CD4-positive, alpha-beta T cell treated with Interleukin-12 subunit alpha and Interleukin-12 subunit beta, for 1 hour (primary cell): ENCODE results near the gene STARD9.
A peak's percentile ranks its signal among the peaks of the same experiment; 100 is the strongest.
"Not testable (repeated sequence)": the region's sequence is repeated elsewhere in the genome, so short reads cannot be mapped to it uniquely, and the experiment has no call there.

Source experiments
- DNase-seq: peaks from one replicate; pipeline ENCODE4 v3.0.0-alpha.2; 2020

The STARD9 gene

GRCh38 chr15:42732095-42732827 is 156.9 kb downstream of the STARD9 start:
- no peak for DNase-seq

DNA sequence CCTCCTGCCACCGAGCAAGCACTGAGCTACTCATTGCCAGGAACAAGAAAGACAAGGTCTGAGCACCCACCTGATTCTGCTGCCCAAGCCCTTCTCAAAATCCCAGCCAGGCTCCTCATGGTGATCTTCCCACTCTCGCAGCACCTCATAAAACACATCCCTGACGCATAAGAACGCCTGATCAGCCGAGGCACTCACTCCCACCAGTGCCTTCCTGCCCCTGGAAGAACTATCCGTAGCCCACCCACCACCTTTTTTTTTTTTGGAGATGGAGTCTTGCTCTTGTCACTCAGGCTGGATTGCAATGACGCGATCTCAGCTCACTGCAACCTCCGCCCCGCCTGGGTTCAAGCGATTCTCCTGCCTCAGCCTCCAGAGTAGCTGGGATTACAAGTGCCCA is 157.6 kb downstream of the STARD9 start:
- no peak for DNase-seq

DNA sequence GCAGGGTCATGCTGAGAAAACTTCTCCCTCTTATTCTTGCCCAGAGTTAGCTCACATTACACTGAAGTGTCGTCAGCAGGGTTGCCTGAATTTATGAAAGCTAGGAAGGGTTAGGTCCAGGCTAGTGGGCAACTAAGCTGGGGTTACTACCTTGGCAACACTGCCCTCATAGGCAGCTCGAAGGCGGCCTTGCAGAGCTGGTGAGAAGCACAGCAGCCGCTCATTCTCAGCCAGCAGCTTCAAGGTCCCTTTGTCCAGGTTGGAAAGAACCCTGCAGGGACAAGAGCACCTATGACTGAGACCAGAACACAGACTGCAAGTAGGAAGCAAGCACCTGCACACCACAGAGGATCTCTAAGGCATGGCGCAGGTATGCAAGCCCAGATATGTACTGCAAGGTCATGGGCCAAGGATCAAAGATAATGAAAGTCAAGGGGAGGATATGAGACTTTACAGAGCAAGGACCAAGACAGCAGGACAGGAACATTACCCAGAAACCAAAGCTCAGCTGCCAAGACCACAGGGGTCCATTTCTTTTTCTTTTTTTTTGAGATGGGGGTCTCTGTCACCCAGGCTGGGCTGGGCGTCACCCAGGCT is 158.8 kb downstream of the STARD9 start:
- no peak for DNase-seq

DNA sequence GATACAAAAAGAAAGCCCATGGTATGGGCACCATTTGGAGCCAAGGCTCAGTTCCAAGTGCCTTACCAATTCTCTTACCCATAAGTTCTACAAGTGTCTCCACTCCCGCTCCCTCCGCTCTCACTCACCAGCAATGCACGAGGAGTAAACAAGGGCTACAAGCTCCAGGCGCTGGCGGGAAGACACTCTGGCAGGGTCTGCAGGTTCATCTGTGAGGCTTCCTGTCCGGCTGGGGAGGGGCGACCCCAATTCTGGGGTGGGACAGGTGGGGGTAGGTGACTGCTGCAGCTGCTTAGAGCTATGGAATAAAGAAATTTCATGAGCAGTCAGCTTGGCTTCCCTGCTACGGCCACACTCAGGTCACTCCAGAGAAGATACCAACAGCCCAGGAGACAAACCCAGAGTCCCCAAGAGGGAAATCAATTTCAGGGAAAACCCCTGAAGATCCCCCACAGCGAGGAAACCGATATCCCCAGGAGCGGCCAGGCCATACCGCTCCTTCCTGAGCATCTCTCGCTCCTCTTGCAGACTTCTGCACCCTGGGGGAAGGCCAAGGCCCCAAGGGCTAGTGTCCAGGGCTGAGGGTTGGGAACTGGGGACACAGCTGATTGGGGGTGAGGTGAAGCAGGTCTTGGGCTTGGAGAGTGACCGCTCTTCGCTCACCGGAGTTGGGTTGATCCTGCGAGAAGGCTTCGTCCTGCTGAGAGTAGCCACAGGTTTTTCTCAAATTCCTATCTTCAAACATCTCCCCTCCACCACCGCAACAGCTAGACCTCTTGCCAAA is 160.2 kb downstream of the STARD9 start:
- no peak for DNase-seq

DNA sequence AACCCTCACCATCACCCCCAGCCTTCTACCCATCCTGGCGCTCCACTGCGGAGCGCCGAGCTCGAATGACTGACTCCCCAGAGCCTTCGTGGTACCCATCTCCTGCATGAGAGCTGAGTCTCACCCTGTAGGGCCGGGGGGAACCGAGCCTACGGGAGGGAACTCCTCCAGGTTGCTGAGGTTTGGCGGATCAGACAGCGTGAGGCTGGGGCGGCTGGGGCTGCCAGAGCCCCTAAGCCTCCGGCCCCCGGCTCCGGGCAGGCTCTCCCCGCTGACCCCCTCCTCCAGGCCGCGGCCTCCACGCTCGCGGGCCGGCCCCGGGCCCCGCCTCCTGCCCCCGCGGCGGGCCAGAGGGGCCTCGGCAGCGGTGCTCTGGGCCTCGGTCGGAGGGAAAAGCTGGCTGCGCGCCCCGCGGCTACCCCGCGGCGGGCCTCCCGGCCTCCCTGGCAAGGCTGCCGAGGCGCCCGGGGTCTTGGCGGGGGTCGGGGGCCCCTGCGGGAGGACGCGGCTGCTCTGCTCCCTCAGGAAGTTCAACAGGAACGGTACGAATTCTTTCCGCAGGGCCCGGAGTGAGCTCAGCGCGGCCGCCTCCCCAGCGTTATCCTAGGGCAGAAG is 160.9 kb downstream of the STARD9 start:
- DNase-seq: peak; percentile 2

DNA sequence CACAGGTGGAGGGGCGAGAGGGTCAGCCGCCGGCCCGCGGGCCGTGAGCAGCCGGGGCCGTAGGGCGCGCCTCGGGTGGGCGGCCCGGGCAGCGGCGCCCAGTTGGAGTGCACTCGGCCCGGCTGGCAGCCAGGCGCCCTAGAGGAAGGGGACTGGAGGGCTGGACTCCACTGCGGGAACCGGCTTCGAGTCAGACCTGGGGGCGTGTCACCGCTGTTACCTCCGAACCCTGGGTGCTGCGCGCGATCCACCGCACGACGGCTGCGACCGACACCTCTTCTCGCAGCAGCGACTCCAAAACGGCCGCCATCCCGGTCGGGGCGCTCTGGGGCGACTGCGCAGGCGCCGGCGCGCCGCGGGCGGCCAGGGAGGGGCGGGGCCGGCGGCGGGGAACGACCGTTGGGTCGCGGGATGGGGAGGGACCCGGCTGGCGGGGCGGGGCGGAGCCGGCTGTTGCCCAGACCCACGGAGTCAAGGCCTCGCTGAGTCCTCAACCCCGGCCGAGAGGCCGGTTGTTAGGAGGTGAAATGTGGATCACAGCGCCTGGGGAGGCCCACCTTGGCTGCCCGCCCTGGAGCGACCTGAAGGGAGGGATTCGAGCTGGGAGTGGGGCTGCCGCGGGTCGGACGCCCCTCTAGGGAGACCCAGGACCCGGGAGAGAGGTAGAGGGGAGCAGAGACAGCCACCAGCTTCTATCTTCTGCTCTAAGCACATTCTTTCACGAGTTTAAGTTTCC is 161.6 kb downstream of the STARD9 start, which contains the start of gene CDAN1:
CDAN1 (minus strand) TSS at position 336 of the 736 bp plus-strand sequence; CDS start at position 310, 26 bp downstream.
- peak; percentile 95 for DNase-seq

GRCh38 chr15:42737529-42738328 is 162.3 kb downstream of the STARD9 start:
- no peak for DNase-seq

GRCh38 chr15:42741710-42742109 is 166.3 kb downstream of the STARD9 start:
- DNase-seq: no peak

GRCh38 chr15:42742149-42742548 is 166.7 kb downstream of the STARD9 start:
- DNase-seq: no peak

GRCh38 chr15:42744195-42744594 is 168.8 kb downstream of the STARD9 start:
- no peak for DNase-seq

DNA sequence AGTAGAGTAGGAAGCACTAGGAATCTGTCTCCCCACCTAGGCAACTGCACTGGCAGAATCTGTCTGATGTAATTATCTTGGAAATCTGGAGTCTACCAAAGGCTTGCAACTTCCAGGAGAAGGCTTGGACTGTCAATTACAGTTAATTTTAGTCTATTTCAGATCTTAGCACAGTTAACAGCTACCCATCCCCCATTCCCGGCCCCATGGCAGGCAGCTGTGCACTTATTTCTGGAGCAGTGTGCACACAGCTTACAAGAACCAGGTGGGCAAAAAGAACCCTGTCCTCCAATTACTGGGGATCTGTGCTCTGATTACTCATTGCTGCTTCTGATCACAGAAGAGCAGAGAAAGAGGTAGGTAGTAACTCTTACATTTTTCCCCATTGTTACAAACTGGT is 173.9 kb downstream of the STARD9 start:
- no peak for DNase-seq

DNA sequence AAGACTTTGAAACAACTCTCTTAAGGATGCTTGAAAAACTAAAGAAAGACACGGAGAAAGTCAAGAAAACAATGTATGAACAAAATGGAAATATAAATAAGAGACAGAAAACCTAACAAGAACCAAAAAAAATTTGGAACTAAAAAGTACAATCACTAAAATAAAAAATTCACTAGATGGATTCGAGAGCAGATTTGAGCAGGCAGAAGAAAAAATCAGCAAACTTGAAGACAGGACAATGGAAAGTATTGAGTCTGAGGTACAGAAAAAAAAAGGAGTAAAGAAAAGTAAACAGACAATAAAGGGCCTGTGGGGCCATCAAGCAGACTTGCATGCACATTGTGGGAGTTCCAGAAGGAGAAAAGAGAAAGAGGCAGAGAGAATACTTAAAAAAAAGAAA is 174.9 kb downstream of the STARD9 start:
- DNase-seq: no peak

DNA sequence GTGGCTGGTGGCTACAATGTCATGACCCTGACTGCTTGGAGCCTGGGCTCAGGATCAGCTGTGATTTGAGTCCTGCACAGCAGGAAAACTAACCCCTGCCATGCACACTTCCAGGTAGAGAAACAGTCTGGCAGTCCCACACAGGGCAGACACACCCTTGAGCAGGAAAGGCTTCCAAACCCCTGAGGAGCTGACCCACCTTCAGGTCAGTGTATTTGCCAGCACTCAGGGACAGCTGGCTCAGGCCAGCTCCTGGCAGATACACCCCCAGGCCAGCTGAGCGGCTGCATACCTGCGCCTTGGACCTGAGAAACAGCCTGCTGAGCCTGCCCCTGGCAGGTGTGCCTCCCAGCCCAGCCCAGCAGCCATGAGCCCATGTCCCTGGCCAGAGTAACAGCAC is 183.7 kb downstream of the STARD9 start:
- no peak for DNase-seq

GRCh38 chr15:42760759-42761158 is 185.4 kb downstream of the STARD9 start:
- DNase-seq: no peak

DNA sequence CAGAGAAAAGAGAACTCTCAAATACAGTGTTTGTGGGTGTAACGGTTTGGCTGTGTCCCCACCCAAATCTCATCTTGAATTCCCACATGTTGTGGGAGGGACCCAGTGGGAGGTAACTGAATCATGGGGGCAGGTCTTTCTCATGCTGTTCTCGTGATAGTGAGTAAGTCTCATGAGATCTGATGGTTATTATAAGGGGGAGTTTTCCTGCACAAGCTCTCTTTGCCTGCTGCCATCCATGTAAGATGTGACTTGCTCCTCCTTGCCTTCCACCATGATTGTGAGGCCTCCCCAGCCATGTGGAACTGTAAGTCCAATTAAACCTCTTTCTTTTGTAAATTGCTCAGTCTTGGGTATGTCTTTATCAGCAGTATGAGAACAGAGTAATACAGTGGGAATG is 186.4 kb downstream of the STARD9 start:
- DNase-seq: not testable (repeated sequence)

DNA sequence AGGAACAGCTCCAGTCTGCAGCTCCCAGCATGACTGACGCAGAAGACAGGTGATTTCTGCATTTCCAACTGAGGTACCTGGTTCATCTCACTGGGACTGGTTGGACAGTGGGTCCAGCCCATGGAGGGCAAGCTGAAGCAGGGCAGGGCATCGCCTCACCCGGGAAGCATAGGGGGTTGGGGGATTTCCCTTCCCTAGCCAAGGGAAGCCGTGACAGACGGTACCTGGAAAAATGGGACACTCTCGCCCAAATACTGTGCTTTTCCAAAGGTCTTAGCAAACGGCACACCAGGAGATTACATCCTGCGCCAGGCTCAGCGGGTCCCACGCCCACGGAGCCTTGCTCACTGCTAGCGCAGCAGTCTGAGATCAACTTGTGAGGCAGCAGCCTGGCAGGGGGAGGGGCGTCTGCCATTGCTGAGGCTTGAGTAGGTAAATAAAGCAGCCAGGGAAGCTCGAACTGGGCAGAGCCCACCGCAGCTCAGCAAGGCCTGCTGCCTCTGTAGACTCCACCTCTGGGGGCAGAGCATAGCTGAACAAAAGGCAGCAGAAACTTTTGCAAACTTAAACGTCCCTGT is 188.8 kb downstream of the STARD9 start:
- not testable (repeated sequence) for DNase-seq

DNA sequence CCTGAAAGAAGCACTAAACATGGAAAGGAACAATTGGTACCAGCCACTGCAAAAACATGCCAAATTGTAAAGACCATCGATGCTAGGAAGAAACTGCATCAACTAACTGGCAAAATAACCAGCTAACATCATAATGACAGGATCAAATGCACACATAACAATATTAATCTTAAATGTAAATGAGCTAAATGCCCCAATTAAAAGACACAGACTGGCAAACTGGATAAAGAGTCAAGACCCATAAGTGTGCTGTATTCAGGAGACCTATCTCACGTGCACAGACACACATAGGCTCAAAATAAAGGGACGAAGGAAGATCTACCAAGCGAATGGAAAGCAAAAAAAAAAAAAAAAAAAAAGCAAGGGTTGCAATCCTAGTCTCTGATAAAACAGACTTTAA is 190.7 kb downstream of the STARD9 start:
- DNase-seq: not testable (repeated sequence)
